H54 (cell line): ENCODE measurements around the gene FLYWCH2.
A peak's percentile ranks its signal among the peaks of the same experiment; 100 is the strongest.

Experiments used
- DNase-seq: peaks from one replicate; pipeline ENCODE4 v3.0.0; 2011; ENCODE audit warnings: low spot score, mixed read lengths; ENCODE audit not compliant: insufficient read length
- FAIRE-seq: peaks from 3 replicates; lab custom pipeline; 2011; peaks lifted over from hg19 to GRCh38; lab: Jason Lieb, UNC
- POLR2A ChIP-seq: IDR thresholded peaks from 2 replicates; pipeline ENCODE4 v1.6.1; 2011; ENCODE audit warnings: low read depth, mild to moderate bottlenecking, low read length

The FLYWCH2 gene

GRCh38 chr16:2845116-2845515 is 37.9 kb upstream of the FLYWCH2 start:
- DNase-seq, result no peak
- TF ChIP-seq POLR2A, result no peak
- no peak for FAIRE-seq

GRCh38 chr16:2846511-2847310 is 36.3 kb upstream of the FLYWCH2 start:
- FAIRE-seq, result peak; percentile 69
- peak; percentile 69 for DNase-seq
- TF ChIP-seq POLR2A, result no peak

- TF ChIP-seq POLR2A, result no peak
- DNase-seq (no peak), FAIRE-seq (no peak)
These were observed 33.9 kb upstream of the FLYWCH2 start for GRCh38 chr16:2848933-2849725.

- DNase-seq, result no peak
- FAIRE-seq, result no peak
- TF ChIP-seq POLR2A, result no peak
These were observed 30.8 kb upstream of the FLYWCH2 start for GRCh38 chr16:2852003-2852730.

- no peak for DNase-seq
- TF ChIP-seq POLR2A, result no peak
These were observed 30.1 kb upstream of the FLYWCH2 start for GRCh38 chr16:2852731-2853507.

GRCh38 chr16:2853531-2854073 is 29.4 kb upstream of the FLYWCH2 start:
- no peak for FAIRE-seq
- no peak for DNase-seq

More at GRCh38 chr16:2852731-2853507, 30.1 kb upstream of the FLYWCH2 start:
- FAIRE-seq, result no peak

GRCh38 chr16:2854700-2855309 is 28.2 kb upstream of the FLYWCH2 start:
- FAIRE-seq (no peak), DNase-seq (no peak)
- TF ChIP-seq POLR2A, result no peak

More at GRCh38 chr16:2853531-2854073, 29.4 kb upstream of the FLYWCH2 start:
- TF ChIP-seq POLR2A, result no peak

GRCh38 chr16:2855536-2855935 is 27.5 kb upstream of the FLYWCH2 start:
- no peak for FAIRE-seq
- DNase-seq, result no peak
- TF ChIP-seq POLR2A, result no peak

- no peak for DNase-seq
- FAIRE-seq, result no peak
- no peak for TF ChIP-seq POLR2A
These were observed 26.8 kb upstream of the FLYWCH2 start for GRCh38 chr16:2856061-2856670.

GRCh38 chr16:2856686-2857450 is 26.1 kb upstream of the FLYWCH2 start:
- FAIRE-seq, result no peak
- TF ChIP-seq POLR2A, result no peak
- no peak for DNase-seq

- FAIRE-seq, result no peak
These were observed 25.4 kb upstream of the FLYWCH2 start, which contains the start of gene PRSS22 for GRCh38 chr16:2857451-2858244. Gene PRSS22, minus strand, starts transcription at chr16:2858170. Its CDS starts 66 bp downstream, at chr16:2858104.

More at GRCh38 chr16:2857451-2858244, 25.4 kb upstream of the FLYWCH2 start, which contains the start of gene PRSS22:
- DNase-seq, result no peak
- no peak for TF ChIP-seq POLR2A
